ENCODE measurements around the gene KLHL17.

DNA sequence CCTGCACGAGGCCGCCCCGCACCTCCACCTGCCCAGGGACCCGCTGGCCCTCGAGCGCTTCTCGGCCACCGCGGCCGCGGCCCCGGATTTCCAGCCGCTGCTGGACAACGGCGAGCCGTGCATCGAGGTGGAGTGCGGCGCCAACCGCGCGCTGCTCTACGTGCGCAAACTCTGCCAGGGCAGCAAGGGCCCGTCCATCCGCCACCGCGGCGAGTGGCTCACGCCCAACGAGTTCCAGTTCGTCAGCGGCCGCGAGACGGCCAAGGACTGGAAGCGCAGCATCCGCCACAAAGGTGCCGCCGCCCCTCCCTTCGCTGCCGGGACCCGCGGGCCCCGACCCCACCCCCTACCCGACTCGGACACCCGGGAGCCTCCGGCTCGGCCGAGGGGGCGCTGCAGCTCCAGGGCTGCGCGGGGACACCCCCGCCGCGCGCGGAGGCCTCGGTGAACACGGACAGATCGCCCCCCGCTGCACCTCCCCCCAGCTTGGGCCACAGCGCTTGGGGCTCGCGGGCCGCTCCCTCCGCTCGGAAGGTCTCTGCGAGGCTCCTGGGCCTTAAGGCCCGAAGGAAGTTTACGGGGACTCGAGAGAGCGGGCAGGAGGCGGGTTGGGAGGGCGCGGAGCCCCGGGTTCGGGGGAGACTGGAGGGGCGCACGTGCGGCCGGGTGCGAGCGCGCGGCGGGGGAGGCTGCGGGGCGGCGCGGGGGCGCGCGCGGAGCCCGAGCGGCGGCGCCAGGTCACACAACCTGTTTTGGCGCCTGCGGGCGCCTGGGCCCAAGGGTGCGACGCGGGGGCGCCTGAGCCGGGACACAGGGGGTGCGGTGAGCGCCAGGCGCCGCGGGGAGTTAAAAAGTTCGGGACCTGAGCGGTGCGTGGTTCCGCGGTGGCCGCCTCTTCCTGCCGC is 35.5 kb upstream of the KLHL17 start:
- TF ChIP-seq, protein P1, sequence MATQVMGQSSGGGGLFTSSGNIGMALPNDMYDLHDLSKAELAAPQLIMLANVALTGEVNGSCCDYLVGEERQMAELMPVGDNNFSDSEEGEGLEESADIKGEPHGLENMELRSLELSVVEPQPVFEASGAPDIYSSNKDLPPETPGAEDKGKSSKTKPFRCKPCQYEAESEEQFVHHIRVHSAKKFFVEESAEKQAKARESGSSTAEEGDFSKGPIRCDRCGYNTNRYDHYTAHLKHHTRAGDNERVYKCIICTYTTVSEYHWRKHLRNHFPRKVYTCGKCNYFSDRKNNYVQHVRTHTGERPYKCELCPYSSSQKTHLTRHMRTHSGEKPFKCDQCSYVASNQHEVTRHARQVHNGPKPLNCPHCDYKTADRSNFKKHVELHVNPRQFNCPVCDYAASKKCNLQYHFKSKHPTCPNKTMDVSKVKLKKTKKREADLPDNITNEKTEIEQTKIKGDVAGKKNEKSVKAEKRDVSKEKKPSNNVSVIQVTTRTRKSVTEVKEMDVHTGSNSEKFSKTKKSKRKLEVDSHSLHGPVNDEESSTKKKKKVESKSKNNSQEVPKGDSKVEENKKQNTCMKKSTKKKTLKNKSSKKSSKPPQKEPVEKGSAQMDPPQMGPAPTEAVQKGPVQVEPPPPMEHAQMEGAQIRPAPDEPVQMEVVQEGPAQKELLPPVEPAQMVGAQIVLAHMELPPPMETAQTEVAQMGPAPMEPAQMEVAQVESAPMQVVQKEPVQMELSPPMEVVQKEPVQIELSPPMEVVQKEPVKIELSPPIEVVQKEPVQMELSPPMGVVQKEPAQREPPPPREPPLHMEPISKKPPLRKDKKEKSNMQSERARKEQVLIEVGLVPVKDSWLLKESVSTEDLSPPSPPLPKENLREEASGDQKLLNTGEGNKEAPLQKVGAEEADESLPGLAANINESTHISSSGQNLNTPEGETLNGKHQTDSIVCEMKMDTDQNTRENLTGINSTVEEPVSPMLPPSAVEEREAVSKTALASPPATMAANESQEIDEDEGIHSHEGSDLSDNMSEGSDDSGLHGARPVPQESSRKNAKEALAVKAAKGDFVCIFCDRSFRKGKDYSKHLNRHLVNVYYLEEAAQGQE (IDR thresholded peaks at IDR 0.05; ENCODE audit: insufficient replicate concordance, low read depth), result no peak
- TF ChIP-seq, protein P2, sequence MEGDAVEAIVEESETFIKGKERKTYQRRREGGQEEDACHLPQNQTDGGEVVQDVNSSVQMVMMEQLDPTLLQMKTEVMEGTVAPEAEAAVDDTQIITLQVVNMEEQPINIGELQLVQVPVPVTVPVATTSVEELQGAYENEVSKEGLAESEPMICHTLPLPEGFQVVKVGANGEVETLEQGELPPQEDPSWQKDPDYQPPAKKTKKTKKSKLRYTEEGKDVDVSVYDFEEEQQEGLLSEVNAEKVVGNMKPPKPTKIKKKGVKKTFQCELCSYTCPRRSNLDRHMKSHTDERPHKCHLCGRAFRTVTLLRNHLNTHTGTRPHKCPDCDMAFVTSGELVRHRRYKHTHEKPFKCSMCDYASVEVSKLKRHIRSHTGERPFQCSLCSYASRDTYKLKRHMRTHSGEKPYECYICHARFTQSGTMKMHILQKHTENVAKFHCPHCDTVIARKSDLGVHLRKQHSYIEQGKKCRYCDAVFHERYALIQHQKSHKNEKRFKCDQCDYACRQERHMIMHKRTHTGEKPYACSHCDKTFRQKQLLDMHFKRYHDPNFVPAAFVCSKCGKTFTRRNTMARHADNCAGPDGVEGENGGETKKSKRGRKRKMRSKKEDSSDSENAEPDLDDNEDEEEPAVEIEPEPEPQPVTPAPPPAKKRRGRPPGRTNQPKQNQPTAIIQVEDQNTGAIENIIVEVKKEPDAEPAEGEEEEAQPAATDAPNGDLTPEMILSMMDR (IDR thresholded peaks at IDR 0.05; ENCODE audit: insufficient read depth, low read length), result no peak

Measured in HL-60 (cell line).